NCI-H1105 (cell line): ENCODE results near the gene GJB2.

Source experiments
- DNase-seq: peaks from one replicate; lab custom pipeline; 2025; lab: John Stamatoyannopoulos, UW

GJB2 gene

GRCh38 chr13:20141238-20142022 is 51.3 kb downstream of the GJB2 start:
- DNase-seq: no peak

GRCh38 chr13:20140487-20140886 is 52.3 kb downstream of the GJB2 start:
- no peak for DNase-seq

- DNase-seq: no peak
Measured at GRCh38 chr13:20137875-20138274, 54.9 kb downstream of the GJB2 start.
